Activated CD8-positive, alpha-beta T cell treated with anti-CD3 and anti-CD28 coated beads for 36 hours (primary cell): ENCODE results near the gene OR9Q1. TPM values are rescaled to one million over a fixed set of nuclear protein-coding genes. Genes with fewer than 3 reads are reported as not detected.

ENCODE experiments used
- ATAC-seq: fragments of 200-7000 bp; cut with Tn5 transposase; one replicate; pipeline ENCODE4 v1.10.0; 2021; ENCODE audit warnings: mild to moderate bottlenecking, moderate library complexity
- CTCF ChIA-PET: fragments of 350-600 bp; sonication (Branson Sonifier 250); formaldehyde crosslinking; loops from one replicate; lab custom pipeline; 2021; ENCODE audit warnings: antibody characterized with exemption; lab: Charles Lee
- POLR2A ChIA-PET: fragments of 350-600 bp; sonication (Branson Sonifier 250); formaldehyde crosslinking; loops from one replicate; lab custom pipeline; 2021; ENCODE audit warnings: antibody characterized with exemption; lab: Charles Lee
- DNase-seq: peaks from one replicate; pipeline ENCODE4 v3.0.0-alpha.2; 2020
- H3K27ac Mint-ChIP-seq: one replicate; pipeline ENCODE4 v1.8.0; 2021; ENCODE audit warnings: mild to moderate bottlenecking, mixed read lengths
- H3K27me3 Mint-ChIP-seq: one replicate; pipeline ENCODE4 v1.8.0; 2021; ENCODE audit warnings: mixed read lengths
- H3K36me3 Mint-ChIP-seq: one replicate; pipeline ENCODE4 v1.8.0; 2021; ENCODE audit warnings: low read depth, mixed read lengths
- H3K4me1 Mint-ChIP-seq: one replicate; pipeline ENCODE4 v1.8.0; 2021; ENCODE audit warnings: low read depth, mixed read lengths
- H3K4me3 Mint-ChIP-seq: one replicate; pipeline ENCODE4 v1.8.0; 2021; ENCODE audit warnings: mild to moderate bottlenecking, moderate library complexity, mixed read lengths
- H3K9me3 Mint-ChIP-seq: one replicate; pipeline ENCODE4 v1.8.0; 2021; ENCODE audit warnings: mixed read lengths
- intact Hi-C: fragments of 100-400 bp; cut with micrococcal nuclease; formaldehyde crosslinking; loops from one replicate; pipeline ENCODE4 v1.10.0; 2022
- total RNA-seq, 2 experiments: library from RNA; stranded (reverse); gene quantifications; one replicate each; pipeline ENCODE4 v1.2.3, GENCODE V29; 2021
- TF ChIP-seq, protein P1 (sequence below): fragments of 200-600 bp; IDR thresholded peaks from one replicate; pipeline ENCODE4 v1.8.0; 2022; ENCODE audit warnings: antibody characterized with exemption, mild to moderate bottlenecking

OR9Q1 gene, protein sequence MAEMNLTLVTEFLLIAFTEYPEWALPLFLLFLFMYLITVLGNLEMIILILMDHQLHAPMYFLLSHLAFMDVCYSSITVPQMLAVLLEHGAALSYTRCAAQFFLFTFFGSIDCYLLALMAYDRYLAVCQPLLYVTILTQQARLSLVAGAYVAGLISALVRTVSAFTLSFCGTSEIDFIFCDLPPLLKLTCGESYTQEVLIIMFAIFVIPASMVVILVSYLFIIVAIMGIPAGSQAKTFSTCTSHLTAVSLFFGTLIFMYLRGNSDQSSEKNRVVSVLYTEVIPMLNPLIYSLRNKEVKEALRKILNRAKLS
- total RNA-seq, result not detected

DNA sequence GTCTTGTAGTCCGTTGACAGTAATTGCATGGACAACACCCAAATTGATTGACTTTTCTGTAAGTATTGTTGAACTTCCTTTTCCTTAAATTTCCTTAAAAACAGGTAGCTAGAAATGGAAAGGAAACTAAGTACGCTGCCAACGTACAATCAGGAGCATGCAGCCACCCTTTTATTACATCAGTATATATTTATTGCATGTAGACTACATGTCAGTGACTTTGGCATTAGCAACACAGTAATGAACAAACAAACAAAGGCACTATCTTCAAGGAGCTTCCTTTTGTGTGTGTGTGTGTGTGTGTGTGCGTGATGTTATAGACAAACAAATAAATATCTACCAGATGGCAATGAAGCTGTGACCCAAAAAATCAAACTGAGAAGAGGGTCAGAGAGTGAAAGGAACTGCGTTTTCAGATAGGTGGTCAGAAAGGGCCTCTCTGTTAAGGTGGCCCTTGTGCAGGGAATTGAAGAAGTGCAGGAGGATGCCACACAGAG is at the start of gene OR9Q1:
Gene OR9Q1, plus strand, starts transcription at position 447 of the 497 bp plus-strand sequence. CDS start 155,564 bp downstream, outside the sequence.
- H3K36me3 Mint-ChIP-seq, result no peaks in the 10 kb centered on the region
- intact Hi-C loops, result no loop called here
- H3K4me1 Mint-ChIP-seq, result no peaks in the 10 kb centered on the region

DNA sequence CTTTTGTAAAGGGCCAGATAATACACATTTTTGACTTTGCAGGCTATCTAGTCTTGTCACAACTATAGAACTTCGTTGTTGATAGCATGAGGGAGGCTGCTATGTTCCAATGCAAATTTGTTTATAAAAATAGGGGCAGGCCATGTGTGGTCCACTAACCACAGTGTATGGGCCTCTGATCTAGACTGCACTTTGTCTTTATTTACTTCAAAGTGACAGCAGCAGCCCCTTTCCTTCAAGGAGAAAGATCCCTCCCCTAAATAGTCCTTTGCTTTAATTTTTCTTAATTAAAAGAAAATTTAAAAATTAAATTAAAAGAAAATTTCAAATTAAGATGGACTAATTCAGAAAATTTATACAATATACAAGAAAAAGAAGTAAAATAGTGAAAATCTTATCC is 49.5 kb upstream of the OR9Q1 start:
- ATAC-seq, result no peak
- Mint-ChIP-seq H3K27me3 (peaks cover 18% of the 10 kb centered on the region), H3K9me3 (no peaks in the 10 kb centered on the region), H3K4me3 (no peak overlapping the region), H3K4me1 (no peaks in the 10 kb centered on the region), H3K36me3 (no peaks in the 10 kb centered on the region), H3K27ac (no peak overlapping the region)
- intact Hi-C loops, result no loop called here
- ChIA-PET POLR2A (no interaction called here), CTCF (no interaction called here)
- DNase-seq, result no peak
- TF ChIP-seq, protein P1, sequence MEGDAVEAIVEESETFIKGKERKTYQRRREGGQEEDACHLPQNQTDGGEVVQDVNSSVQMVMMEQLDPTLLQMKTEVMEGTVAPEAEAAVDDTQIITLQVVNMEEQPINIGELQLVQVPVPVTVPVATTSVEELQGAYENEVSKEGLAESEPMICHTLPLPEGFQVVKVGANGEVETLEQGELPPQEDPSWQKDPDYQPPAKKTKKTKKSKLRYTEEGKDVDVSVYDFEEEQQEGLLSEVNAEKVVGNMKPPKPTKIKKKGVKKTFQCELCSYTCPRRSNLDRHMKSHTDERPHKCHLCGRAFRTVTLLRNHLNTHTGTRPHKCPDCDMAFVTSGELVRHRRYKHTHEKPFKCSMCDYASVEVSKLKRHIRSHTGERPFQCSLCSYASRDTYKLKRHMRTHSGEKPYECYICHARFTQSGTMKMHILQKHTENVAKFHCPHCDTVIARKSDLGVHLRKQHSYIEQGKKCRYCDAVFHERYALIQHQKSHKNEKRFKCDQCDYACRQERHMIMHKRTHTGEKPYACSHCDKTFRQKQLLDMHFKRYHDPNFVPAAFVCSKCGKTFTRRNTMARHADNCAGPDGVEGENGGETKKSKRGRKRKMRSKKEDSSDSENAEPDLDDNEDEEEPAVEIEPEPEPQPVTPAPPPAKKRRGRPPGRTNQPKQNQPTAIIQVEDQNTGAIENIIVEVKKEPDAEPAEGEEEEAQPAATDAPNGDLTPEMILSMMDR, result no peak

More for the DNA sequence above, at the start of gene OR9Q1:
- no peaks in the 10 kb centered on the region for H3K9me3 Mint-ChIP-seq
- H3K27ac Mint-ChIP-seq, result no peak within 1 kb of the TSS
- peaks cover 3% of the 10 kb centered on the region for H3K27me3 Mint-ChIP-seq
- TF ChIP-seq, protein P1, result no peak
- CTCF ChIA-PET, result interaction anchor here (1.4 kb wide), 1 partner anchor 31 kb away, joined by 3 read pairs; no protein-coding TSS in a partner anchor
- POLR2A ChIA-PET, result interaction anchor here (0.5 kb wide), 1 partner anchor 692 kb away, joined by 3 read pairs; no protein-coding TSS in a partner anchor
- DNase-seq (no peak), ATAC-seq (no peak)
- no peak within 1 kb of the TSS for H3K4me3 Mint-ChIP-seq

DNA sequence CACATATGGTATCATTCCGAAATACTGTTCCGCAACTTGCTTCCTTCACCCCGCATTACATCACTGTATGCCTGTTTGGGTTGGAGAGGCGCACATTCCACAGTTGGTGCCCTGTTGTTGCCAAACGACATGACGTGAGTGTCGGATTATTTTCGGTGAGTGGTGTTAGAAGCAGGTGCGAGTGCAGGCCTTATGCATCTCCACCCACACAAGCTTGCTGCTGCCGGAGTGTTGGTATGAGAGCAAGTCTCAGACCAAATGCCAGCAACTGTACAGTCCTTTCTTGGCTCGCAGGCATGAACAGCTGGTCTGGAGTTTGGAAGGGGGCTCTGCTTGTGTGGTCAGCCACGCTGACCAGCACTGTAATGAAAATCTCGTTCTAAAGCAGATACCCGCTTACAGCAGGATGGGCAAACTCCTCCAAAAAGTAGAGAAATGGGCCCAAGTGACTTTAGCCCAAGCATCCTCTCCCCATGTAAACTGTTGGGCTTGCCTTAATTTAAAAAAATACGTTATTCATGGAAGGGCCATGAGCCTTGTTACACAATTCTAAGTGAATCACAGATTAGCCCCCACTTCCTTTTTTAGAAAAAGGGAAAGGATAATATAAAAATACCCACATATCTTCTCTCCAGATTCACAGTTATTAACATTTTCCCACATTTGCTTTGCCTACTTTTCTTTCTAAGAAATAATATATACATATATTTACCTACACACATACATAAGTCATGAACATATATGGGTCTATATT is 48.7 kb upstream of the OR9Q1 start:
- Mint-ChIP-seq H3K27ac (no peak overlapping the region), H3K4me1 (no peaks in the 10 kb centered on the region), H3K27me3 (peaks cover 18% of the 10 kb centered on the region), H3K36me3 (no peaks in the 10 kb centered on the region), H3K9me3 (no peaks in the 10 kb centered on the region), H3K4me3 (no peak overlapping the region)
- ATAC-seq (no peak), DNase-seq (no peak)
- TF ChIP-seq, protein P1, result no peak
- ChIA-PET CTCF (no interaction called here), POLR2A (no interaction called here)
- intact Hi-C loops, result no loop called here

DNA sequence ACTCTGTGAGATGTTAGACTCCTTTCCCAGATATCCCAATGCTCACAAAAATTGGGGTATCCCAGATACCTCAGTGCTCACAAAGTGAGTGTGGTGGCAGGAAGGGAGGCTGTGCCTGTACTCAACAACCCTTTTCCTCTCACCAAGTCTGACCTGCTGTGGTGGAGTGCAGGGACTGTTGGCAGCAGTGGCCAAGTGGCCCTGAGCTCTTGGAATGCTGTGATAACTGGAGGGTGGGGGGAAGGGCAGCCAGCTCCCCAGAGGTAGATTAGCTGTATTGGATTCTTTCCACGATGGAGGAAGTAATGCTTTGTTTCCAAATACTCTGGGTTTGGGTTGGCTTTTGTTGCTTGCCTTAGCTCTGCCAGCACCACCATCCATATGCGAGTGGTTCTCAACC is 46.0 kb upstream of the OR9Q1 start:
- CTCF ChIA-PET, result no interaction called here

More for the DNA sequence above, 46.0 kb upstream of the OR9Q1 start:
- no peak overlapping the region for H3K27ac Mint-ChIP-seq
- no peaks in the 10 kb centered on the region for H3K4me1 Mint-ChIP-seq
- no peaks in the 10 kb centered on the region for H3K9me3 Mint-ChIP-seq
- no peaks in the 10 kb centered on the region for H3K36me3 Mint-ChIP-seq
- intact Hi-C loops, result no loop called here
- TF ChIP-seq, protein P1, result no peak
- POLR2A ChIA-PET, result no interaction called here
- peaks cover 12% of the 10 kb centered on the region for H3K27me3 Mint-ChIP-seq
- no peak overlapping the region for H3K4me3 Mint-ChIP-seq
- ATAC-seq, result no peak
- no peak for DNase-seq
